ENCODE results near the gene STAG2.

Gene STAG2

DNA sequence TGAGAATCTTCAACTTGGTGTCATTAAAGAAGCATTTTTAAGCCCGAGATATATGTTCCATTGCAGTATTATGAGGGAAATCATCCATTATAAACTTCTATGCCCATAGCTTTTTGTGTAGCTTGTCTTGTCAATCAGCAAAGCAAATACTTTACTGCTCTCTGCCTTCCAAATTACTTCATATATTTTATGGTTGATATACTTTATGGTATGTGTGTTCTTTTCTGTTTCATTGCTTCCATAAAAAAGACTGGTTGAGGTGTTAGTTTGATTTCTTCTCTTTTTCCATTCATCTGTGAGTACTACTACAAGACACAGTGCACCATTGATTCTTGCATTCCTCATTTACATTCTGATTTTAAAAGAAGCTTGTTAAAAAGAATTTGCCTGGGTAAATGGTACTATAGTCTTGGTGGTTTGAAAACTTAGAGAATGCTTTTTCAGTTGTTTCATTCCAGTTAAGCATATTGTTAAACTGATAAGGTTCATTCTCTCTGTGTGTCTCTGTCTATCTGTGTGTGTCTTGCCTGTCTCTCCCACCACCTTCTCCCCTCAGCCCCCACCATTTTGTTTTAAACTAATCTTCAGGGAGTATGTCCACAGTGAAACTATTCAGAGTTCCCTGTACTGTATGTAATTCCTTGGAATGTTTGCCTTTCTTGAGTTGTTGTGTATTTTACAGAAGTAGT lies 27.1 kb downstream of the STAG2 start:
- Histone ChIP-seq H3K4me3 (ENCODE audit: low read length, poor library complexity, severe bottlenecking) (no peak overlapping the region), H3F3A (ENCODE audit: low read depth) (no peaks in the 10 kb centered on the region), H3K36me3 (ENCODE audit: insufficient read depth, low read length) (0 out of 2 replicates have a peak, but pooled peaks cover 3% of the 10 kb centered on the region), H3K27me3 (ENCODE audit: insufficient read depth, low read length, poor library complexity, severe bottlenecking) (no peaks in the 10 kb centered on the region), H3K9ac (ENCODE audit: low read depth, low read length, poor library complexity, severe bottlenecking) (no peak overlapping the region), H3K9me2 (replicated peaks; ENCODE audit: low read depth, low read length) (no peaks in the 10 kb centered on the region), H2AFZ (ENCODE audit: low read length) (no peak overlapping the region), H4K20me1 (ENCODE audit: insufficient read depth, low read length, poor library complexity, severe bottlenecking) (peaks cover 76% of the 10 kb centered on the region), H3K4me2 (ENCODE audit: low read depth, low read length, poor library complexity, severe bottlenecking) (no peak overlapping the region), H3K4me1 (ENCODE audit: insufficient read depth, low read length, poor library complexity, severe bottlenecking) (no peaks in the 10 kb centered on the region), H3K79me2 (ENCODE audit: insufficient read depth, low read length) (peaks cover 94% of the 10 kb centered on the region), H3K9me3 (ENCODE audit: insufficient read depth, low read depth, low read length) (no peaks in the 10 kb centered on the region)
- no peak for TF ChIP-seq EZH2phosphoT487 (IDR thresholded peaks at IDR 0.05; ENCODE audit: borderline replicate concordance)
- TF ChIP-seq, protein P1, sequence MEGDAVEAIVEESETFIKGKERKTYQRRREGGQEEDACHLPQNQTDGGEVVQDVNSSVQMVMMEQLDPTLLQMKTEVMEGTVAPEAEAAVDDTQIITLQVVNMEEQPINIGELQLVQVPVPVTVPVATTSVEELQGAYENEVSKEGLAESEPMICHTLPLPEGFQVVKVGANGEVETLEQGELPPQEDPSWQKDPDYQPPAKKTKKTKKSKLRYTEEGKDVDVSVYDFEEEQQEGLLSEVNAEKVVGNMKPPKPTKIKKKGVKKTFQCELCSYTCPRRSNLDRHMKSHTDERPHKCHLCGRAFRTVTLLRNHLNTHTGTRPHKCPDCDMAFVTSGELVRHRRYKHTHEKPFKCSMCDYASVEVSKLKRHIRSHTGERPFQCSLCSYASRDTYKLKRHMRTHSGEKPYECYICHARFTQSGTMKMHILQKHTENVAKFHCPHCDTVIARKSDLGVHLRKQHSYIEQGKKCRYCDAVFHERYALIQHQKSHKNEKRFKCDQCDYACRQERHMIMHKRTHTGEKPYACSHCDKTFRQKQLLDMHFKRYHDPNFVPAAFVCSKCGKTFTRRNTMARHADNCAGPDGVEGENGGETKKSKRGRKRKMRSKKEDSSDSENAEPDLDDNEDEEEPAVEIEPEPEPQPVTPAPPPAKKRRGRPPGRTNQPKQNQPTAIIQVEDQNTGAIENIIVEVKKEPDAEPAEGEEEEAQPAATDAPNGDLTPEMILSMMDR (conservative IDR thresholded peaks at IDR 0.05; ENCODE audit: low read length), result no peak

DNA sequence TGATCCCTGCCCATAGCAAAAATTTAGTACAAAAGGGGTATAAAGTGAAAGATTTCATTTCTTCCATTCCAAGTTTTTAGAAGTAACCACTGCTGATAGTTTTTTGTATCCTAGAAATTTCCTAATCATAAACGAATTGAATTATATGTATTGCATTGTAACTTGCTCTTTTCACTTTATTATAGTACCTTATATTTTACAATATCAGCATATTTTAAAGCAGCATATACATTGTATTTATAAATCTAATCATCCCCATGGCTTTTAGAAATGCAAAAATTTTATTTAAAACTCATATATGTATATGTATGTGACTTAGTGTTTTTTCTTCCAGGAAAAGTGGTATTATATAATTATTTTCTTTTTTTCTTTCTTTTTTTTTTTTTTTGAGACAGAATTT lies 27.7 kb downstream of the STAG2 start:
- no peaks in the 10 kb centered on the region for H3K9me3 ChIP-seq (ENCODE audit: insufficient read depth, low read depth, low read length)
- no peaks in the 10 kb centered on the region for H3K4me1 ChIP-seq (ENCODE audit: insufficient read depth, low read length, poor library complexity, severe bottlenecking)
- no peaks in the 10 kb centered on the region for H3K9me2 ChIP-seq (replicated peaks; ENCODE audit: low read depth, low read length)
- TF ChIP-seq, protein P1 (conservative IDR thresholded peaks at IDR 0.05; ENCODE audit: low read length), result no peak
- no peak for TF ChIP-seq EZH2phosphoT487 (IDR thresholded peaks at IDR 0.05; ENCODE audit: borderline replicate concordance)
- H3K9ac ChIP-seq (ENCODE audit: low read depth, low read length, poor library complexity, severe bottlenecking), result no peak overlapping the region
- 0 out of 2 replicates have a peak, but pooled peaks cover 3% of the 10 kb centered on the region for H3K36me3 ChIP-seq (ENCODE audit: insufficient read depth, low read length)
- no peak overlapping the region for H3K4me3 ChIP-seq (ENCODE audit: low read length, poor library complexity, severe bottlenecking)
- H3K4me2 ChIP-seq (ENCODE audit: low read depth, low read length, poor library complexity, severe bottlenecking), result no peak overlapping the region
- peaks cover 78% of the 10 kb centered on the region for H4K20me1 ChIP-seq (ENCODE audit: insufficient read depth, low read length, poor library complexity, severe bottlenecking)
- no peaks in the 10 kb centered on the region for H3K27me3 ChIP-seq (ENCODE audit: insufficient read depth, low read length, poor library complexity, severe bottlenecking)
- peaks cover 94% of the 10 kb centered on the region for H3K79me2 ChIP-seq (ENCODE audit: insufficient read depth, low read length)
- H3F3A ChIP-seq (ENCODE audit: low read depth), result no peaks in the 10 kb centered on the region
- no peak overlapping the region for H2AFZ ChIP-seq (ENCODE audit: low read length)

DNA sequence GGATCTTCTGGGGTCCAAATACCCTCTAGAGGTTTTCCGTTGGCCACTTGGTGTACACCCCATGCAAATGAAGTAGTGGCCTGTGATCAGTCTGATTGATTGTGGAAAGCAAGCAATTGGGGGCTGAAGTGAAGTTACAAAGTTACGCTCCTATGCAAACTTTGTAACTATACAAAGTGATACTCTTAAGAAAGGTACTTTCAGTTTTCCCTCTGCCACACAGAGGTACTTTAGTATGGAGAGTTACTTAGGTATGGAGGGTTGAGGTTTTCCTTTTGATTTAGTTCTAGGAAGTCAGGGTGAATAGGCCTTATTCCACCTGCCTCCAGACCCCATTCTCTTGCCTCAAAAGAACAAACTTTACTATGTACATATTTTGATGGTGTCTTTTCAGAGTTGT lies 28.7 kb downstream of the STAG2 start:
- no peaks in the 10 kb centered on the region for H3K9me3 ChIP-seq (ENCODE audit: insufficient read depth, low read depth, low read length)
- H3K36me3 ChIP-seq (ENCODE audit: insufficient read depth, low read length), result 0 out of 2 replicates have a peak, but pooled peaks cover 3% of the 10 kb centered on the region
- no peak overlapping the region for H2AFZ ChIP-seq (ENCODE audit: low read length)
- H3K4me1 ChIP-seq (ENCODE audit: insufficient read depth, low read length, poor library complexity, severe bottlenecking), result no peaks in the 10 kb centered on the region
- no peaks in the 10 kb centered on the region for H3K9me2 ChIP-seq (replicated peaks; ENCODE audit: low read depth, low read length)
- no peaks in the 10 kb centered on the region for H3F3A ChIP-seq (ENCODE audit: low read depth)
- H3K79me2 ChIP-seq (ENCODE audit: insufficient read depth, low read length), result peaks cover 94% of the 10 kb centered on the region
- H3K4me3 ChIP-seq (ENCODE audit: low read length, poor library complexity, severe bottlenecking), result no peak overlapping the region
- TF ChIP-seq, protein P1 (conservative IDR thresholded peaks at IDR 0.05; ENCODE audit: low read length), result no peak
- no peak for TF ChIP-seq EZH2phosphoT487 (IDR thresholded peaks at IDR 0.05; ENCODE audit: borderline replicate concordance)
- H3K27me3 ChIP-seq (ENCODE audit: insufficient read depth, low read length, poor library complexity, severe bottlenecking), result no peaks in the 10 kb centered on the region
- H3K9ac ChIP-seq (ENCODE audit: low read depth, low read length, poor library complexity, severe bottlenecking), result no peak overlapping the region
- H3K4me2 ChIP-seq (ENCODE audit: low read depth, low read length, poor library complexity, severe bottlenecking), result no peak overlapping the region
- peaks cover 79% of the 10 kb centered on the region for H4K20me1 ChIP-seq (ENCODE audit: insufficient read depth, low read length, poor library complexity, severe bottlenecking)
